GM21723 (cell line): ENCODE data around the gene NQO1.

Experiments
- ATAC-seq: cut with Tn5 transposase; IDR thresholded peaks from one replicate; pipeline ENCODE4 v1.9.1; 2021; ENCODE audit warnings: mild to moderate bottlenecking, moderate library complexity; ENCODE audit not compliant: unreplicated experiment

NQO1 gene

DNA sequence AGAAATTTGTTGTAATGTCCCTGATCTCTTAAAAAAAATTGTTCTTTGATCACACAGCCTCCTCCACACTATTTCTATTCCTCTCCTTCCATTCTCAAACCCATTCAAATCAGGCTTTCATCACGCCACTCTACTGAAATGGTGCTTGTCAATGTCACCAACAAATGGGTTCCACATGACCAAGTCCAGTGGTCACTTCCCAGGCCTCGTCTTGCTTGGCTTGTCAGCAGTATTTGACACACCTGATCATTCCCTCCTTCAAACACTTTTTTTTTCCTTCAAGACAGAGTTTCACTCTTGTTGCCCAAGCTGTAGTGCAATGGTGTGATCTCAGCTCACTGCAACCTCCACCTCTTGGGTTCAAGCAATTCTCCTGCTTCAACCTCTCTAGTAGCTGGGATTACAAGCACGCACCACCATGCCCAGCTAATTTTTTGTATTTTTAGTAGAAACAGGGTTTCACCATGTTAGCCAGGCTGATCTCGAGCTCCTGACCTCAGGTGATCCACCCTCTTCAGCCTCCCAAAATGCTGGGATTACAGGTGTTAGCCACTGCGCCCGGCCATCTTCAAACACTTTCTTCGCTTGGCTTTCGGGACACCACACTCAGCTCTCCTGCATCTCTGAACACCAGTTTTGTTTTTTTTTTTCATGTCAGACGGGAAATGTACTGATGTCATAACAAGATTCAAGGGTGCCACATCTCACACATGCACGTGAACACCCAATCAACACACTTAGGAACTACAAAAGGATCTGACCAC, 18.3 kb downstream of the NQO1 start:
- ATAC-seq: no peak

DNA sequence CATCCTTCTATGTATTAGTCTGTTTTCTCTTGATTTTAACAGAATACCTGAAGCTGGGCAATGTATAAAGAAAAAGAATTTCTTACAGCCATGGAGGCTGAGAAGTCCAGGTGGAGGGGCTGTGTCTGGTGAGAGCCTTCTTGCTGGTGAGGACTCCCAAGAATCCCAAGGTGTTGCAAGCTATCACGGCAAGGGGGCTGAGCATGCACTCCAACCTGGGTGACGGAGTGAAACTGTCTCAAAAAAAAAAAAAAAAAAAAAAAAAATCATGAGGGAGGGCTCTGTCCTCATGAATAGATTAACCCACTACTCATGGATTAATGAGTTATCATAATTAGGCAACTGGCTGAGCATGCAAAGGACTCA, 19.4 kb downstream of the NQO1 start:
- ATAC-seq: no peak

DNA sequence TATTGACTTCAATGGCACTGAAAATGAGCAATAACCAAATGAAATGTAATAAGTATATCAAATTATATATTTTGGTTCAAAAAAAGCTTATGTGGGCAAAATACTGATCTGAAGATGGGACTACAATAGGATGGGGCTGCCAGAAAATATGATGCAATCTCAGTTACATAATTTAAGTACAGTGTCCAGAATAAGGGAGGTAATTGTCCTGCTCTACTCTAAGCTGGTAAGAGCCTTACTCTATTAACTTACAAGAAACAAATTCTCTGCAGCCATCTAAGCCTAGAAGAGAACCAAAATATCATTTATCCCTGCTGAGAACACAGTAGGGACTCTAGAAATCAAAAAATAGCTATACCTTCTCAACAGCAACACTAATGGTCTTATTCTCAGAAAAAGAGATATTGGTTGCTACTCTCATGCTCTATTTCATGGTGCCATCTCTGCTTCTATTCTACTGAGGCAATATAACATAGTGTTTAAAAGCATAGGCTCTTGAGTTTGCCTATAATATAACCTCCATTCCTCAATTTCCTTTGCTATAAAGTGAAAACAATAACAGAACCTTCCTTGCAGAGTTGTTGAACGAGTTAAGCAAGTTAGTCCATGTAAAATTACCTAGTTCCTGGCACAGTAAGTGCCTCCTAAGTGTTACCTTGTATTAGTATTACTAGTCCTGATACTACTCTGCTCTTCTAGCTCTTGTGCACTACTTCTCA, 19.9 kb downstream of the NQO1 start:
- no peak for ATAC-seq

DNA sequence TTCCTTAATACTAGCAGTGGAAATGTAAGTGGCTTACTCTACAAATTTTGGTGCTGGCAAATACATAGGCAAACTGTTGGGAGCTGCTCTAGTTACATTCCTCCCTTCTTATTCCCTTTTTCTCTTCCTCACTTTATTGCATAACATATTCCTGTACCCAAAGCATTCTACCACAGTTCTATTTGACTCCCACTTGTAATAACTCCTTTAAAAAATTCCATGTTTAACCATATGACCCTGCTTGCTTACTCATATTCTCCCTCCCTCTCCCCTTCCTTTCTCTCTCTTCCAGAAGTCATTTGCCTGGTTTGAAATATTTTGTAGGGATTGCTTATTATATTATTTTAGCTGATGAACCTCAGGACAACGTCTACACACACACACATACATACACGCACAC, 22.7 kb downstream of the NQO1 start:
- ATAC-seq: no peak

DNA sequence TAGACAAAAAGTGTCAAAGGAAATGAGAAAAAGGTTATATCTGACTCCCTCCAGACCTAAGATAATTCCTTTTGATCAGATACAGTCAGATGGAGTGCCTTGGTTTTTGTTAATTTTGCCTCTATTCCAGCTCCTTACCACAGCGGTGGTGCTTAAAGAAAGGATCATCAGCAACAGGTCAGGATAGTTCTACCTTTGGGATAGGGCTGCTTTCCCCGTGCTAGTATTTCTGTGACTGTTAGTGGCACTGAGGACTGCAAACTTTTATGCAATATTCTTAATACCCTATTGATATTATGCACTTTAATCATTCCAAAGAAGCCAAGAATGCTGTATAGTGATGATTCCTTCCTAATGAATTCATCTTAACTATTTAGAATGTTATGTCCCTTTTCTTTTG, 24.5 kb downstream of the NQO1 start:
- ATAC-seq: no peak

DNA sequence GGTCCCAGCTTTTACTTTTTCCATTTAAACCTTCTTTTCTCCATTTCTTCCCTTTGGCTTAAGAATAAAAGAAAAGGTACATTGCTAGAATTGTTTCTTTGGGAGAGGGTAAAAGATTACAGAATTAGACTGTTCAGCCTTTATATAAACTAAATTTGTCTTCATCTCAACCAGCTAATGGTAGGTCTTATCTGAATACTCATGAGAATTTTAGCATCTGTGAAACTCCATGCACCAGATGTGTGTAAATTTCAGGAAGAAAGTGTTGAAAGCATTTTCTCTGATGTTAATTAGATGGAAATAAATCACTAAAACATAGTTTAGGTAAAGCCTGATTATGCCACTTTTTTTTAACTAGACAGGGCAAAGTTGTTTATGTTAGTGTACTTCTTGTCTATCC, 24.9 kb downstream of the NQO1 start:
- no peak for ATAC-seq

DNA sequence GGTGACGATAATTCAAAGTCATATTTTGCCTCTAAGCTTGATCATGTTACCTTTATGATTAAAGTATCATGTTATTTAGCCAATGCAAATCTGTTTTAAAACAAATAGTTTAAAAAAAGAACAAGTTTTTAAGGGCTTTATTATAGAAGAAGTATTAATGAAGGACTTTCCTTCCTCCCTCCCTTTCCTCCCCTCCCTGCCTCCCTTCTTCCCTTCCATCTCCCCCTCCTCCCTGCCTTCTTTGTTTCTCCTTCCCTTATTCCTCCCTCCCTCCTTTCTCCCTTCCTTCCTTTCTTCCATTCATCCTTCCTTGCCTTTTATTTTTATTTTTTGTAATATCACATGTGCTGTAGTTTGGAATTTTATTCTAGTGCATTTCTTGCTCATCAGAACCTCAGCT, 26.4 kb downstream of the NQO1 start:
- no peak for ATAC-seq

DNA sequence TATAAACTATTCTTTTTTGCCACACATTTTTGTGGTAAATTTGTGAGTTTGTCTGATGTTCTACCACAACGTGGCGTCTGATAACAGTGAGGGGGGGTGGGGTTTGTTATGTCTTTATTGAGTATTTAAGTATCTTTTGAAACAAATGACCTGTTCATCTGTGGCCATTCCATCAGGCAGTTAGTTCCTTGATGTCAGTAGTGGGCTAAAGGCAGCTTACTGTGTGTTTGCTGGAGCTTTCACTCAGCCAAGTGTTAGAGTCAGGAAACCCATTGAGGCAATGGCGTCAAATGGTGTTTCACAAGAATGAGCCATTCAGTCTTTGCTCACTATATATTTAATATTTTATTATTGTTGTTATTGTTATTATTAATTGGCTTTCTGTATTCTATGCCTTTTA, 28.0 kb downstream of the NQO1 start:
- no peak for ATAC-seq

DNA sequence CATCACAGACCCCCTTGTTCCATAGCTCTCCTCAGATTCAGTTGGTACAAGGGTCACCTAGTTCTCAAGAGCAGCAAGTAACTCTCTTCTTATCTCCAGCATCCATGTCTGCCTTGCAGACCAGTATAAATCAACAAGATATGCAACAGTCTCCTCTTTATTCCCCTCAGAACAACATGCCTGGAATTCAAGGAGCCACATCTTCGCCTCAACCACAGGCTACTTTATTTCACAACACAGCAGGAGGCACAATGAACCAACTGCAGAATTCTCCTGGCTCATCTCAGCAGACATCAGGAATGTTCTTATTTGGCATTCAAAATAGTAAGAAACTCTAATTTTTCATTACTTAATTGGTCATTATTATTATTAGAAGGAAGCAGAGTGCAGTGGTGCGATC, 32.4 kb downstream of the NQO1 start:
- no peak for ATAC-seq

DNA sequence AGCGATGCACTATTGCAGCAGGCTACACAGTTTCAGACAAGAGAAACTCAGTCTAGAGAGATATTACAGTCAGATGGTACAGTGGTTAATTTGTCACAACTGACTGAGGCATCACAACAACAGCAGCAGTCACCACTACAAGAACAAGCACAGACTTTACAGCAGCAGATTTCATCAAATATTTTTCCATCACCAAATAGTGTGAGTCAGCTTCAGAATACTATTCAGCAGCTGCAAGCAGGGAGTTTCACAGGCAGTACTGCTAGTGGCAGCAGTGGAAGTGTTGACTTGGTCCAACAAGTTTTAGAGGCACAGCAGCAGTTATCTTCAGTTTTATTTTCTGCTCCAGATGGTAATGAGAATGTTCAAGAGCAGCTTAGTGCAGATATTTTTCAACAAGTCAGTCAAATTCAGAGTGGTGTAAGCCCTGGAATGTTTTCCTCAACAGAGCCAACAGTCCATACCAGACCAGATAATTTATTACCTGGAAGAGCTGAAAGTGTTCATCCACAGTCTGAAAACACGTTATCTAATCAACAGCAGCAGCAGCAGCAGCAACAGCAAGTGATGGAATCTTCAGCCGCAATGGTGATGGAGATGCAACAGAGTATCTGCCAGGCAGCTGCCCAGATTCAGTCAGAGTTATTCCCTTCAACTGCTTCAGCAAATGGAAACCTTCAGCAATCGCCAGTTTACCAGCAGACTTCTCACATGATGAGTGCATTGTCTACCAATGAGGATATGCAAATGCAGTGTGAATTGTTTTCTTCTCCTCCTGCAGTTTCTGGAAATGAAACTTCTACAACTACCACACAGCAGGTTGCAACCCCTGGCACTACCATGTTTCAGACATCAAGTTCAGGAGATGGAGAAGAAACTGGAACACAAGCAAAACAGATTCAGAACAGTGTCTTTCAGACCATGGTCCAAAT, 34.1 kb downstream of the NQO1 start:
- ATAC-seq: no peak

DNA sequence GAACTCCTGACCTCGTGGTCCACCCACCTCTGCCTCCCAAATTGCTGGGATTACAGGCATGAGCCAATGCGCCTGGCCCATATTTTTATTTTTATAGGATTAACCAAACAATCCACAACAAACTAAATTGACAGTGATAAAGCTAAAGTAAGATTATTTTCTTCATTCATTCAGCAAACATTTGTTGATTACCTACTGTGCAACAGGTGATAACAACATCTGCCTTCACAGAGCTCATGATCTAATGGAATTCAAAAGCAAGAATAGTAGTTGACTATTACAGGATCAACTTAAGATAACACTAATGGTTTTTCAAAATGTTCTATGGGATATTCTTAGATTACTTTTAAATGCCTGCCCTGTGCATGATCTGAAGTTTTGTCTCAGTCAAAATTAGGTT, 37.8 kb downstream of the NQO1 start:
- ATAC-seq: no peak

DNA sequence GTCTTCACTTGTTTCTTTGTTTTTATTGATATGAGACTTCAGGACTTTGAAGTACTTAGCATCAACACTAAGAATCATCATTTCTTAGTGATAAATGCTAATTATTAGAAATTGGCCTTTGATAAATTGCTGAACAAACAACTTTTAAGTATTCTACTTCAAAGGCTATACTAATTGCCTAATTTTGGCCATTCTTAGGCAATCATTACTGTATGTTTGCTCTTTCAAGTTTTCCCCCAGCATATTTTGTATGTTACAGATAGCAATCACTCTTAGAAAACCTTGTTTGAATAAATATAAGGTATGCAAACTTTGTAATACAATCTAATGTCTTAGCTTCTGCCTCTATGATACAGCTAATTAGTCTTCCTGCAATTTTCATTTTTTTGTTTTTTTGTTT, 46.0 kb downstream of the NQO1 start:
- ATAC-seq: no peak

DNA sequence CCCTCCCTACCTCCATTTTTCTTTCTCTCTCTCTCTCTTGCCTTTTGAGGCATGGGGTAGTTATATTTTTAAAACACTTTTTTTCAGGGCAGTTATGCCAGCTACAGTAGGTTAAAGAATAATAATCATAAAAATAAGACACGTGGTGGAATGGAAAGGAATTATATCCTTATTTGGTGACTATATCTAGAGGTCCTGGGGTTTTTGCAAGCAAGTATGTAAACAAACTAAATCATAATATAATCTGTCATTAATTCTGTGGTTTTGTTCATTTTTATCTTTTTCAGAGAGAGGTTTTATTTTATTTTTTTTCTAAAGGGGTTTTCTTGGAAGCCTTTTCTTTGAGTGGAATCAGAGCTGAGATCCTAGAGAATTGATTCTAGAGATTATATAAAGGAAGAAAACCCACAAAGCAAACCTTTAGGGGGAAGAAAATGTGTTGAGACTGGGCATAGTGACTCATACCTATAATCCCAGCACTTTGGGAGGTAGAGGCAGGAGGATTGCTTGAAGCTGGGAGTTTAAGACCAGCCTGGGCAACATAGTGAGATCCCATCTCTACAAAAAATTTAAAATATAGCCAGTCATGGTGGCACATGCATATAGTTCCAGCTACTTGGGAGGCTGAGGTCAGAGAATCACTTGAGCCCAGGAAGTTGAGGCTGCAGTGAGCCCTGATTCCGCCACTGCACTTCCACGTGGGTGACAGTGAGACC, 53.2 kb downstream of the NQO1 start:
- ATAC-seq: no peak

DNA sequence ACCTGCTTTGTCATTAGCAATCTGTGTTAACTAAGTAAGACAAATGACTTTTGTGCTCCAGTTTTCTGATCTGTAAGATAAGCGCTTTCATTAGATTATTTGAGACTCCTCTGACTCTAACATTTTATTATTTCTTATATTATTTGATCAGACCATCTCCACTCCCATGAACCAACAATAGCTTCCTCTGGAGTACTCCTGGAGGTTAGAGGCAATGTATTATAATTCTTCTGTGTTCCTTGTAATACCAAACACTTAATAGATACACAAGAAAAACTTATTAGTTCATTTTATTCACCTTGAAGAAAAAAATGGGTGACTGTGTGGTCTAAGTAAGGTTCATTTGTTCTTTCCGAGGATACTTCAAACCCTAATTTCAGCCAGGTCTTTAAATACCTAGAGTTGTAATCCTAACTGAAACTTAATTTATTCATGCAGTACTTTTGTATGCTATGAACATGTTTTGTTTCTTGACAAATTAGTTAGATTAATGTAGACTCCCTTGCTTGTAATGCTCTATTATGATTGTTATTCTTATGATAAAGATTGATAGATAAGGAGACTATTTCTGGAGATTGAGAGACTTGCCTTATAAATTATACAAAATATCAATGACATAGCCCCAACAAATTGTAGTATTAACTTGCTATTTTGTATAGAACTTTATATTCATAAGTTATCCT, 53.9 kb downstream of the NQO1 start:
- ATAC-seq: no peak

DNA sequence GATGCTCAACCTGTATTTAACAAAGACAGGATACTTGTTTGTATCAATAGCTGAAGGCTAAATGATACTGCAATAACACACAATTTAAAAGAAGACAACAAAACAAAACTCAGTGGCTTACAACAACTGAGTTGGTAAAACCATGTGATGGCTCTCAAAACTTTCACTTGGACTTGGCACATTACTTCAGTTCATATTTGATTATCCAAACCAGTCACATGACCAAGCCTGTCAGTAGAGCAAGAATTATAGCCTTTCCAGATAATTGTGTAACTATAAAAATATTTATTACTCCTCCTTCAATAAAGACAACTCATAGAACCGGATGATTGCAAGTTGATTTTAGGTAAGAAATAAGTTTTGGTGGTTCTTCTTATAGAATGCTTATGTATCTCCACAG, 56.8 kb downstream of the NQO1 start:
- ATAC-seq: no peak

DNA sequence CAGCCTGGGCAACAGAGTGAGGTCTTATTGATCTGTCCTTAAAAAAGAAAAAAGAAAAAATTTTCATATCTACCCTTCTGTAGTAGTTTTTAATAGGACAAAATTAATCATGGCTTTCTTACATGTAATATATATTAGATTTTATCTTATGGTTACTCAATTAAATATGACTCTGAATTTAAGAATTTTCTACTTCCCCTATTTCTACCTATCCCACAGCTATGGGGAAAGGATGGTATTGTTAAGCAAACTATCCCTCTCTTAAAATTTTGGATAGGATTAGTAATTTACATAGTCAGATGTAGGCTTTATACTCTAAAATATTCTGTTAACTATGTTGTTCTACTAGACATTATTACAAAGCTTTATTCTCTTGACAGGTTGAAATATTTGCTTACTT, 62.5 kb downstream of the NQO1 start:
- ATAC-seq: no peak

DNA sequence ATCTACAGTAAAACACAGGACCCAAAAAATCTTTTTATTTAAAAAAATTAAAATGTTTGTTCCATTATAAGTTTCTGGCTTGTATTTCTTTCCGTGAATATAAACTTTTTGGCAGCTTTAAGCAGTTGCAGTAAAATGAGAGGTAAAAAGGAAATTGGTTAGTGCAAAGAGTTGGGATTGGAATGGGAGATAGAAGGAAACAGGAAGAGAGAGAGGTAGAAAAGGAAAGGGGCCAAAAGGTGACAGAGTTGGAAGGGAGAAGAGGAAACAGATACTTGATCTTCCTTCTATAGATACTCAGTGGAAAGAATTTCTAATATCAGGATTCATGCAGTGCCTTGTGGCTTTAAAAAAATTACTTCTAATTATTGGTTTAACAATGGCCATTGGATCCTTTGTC, 63.5 kb downstream of the NQO1 start:
- no peak for ATAC-seq

DNA sequence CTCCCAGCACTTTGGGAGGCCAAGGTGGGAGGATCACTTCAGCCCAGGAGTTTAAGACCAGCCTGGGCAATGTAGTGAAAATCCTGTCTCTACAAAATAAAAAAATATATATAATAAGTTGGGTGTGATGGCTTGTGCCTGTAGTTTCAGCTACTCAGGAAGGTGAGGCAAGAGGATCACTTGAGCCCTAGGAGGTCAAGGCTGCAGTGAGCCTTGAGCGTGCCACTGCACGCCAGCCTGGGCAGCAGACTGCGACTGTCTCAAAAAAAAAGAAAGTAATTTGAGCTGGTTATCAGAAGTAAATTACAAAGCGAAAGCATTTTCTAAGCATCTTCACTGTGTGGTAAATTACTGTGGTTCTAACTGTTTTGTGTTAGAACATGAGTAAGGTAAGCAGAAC, 66.2 kb downstream of the NQO1 start:
- no peak for ATAC-seq
